Ecto neural progenitor cell (in vitro differentiated cells): ENCODE measurements around the gene LAMC1.

ENCODE experiments used
- DNase-seq: peaks from one replicate; pipeline ENCODE4 v3.0.0-alpha.2; 2018; ENCODE audit warnings: low spot score

Gene LAMC1

DNA sequence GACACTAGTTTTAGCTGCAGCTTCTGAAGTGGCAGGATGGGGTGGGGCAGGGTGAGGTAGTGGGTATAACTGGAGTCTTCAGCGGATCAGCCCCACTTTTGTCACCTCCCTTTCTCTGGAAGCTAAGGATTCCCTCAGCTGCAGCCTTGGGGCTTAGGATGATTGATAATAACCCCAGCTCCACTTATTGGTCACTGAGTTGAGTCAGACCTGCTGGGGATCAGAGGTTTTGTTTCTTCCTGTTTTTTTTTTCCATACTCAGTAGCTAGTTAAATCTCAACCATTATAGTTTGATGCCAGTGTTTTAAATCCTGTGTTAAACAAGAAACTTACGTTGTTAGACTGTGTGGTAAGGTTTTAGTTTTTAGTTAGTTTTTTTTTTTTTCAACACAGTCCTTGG lies 57.2 kb downstream of the LAMC1 start:
- no peak for DNase-seq

GRCh38 chr1:183081402-183082120 lies 58.3 kb downstream of the LAMC1 start:
- DNase-seq = no peak

GRCh38 chr1:183082650-183083049 lies 59.4 kb downstream of the LAMC1 start:
- no peak for DNase-seq

GRCh38 chr1:183087001-183087400 lies 63.8 kb downstream of the LAMC1 start:
- DNase-seq = no peak

GRCh38 chr1:183089025-183089639 lies 65.9 kb downstream of the LAMC1 start:
- DNase-seq = no peak

GRCh38 chr1:183090391-183091006 lies 67.3 kb downstream of the LAMC1 start:
- DNase-seq = no peak

DNA sequence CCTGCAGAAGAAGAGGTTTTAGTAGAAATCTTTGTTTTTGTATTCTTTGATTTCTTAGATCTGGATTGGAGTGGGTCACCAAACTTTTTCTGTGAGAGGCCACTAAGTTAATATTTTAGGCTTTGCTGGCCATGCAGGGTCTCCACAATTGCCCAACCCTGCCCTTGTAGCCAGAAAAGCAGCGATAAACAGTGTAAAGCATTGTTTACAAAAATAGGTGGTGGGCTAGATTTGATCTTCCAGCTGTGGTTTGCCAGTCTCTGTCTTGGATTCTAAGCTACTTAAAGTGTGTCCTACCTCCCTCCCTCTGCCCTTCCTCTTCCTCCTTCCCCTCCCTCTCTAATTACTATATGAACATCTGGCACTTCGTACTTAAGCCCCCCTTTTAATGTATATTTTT lies 68.0 kb downstream of the LAMC1 start:
- DNase-seq = no peak

- DNase-seq = no peak
Measured at GRCh38 chr1:183092350-183092749, 69.1 kb downstream of the LAMC1 start.

DNA sequence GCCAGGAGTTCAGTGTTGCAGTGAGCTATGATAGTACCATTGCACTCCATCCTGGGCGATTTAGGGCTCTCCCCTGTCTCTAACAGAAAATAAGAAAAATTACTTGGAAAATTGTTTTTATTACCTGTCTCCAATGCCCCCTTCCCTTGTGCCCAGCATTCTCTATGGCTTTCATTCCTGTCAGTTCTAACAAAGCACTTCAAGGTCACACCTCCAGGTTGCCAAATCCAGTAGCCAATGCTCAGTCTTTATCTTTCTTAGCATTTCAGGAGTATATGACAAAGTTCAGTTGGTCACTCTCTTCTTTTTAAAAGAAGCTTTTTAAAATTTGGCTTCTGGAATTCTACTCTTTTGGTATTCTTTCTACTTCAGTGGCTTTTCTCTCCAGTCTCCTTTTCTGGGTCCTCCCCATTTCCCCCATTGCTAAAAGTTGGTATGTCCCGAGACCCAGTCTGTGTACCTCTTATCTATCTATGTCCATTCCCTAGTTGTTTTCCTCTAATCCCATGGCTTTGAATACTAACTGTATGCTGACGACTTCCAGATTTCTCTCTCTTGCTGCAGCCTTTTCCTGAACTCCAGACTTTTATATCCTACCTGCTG lies 69.9 kb downstream of the LAMC1 start:
- DNase-seq = no peak

- DNase-seq = no peak
Measured at GRCh38 chr1:183093786-183094298, 70.6 kb downstream of the LAMC1 start.

GRCh38 chr1:183094351-183094750 lies 71.1 kb downstream of the LAMC1 start:
- DNase-seq = no peak

DNA sequence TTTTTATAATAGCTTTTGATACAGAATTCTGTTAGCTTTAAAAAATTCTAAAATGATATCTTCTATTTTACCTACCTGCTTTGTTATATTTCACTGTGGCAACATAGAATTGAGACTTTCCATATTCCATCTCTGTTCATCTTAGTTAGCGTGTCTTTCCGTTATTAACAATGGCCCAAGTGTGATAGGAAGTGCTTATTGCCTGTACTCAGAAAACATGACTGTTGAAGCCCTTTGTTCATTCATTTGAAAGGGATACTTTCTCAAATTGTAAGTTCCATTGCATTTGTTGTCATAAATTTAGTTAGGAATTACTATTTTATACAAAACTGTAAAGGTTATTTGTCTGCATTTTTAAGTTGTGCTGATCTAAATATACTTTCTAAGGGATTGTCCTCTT lies 73.1 kb downstream of the LAMC1 start:
- no peak for DNase-seq

DNA sequence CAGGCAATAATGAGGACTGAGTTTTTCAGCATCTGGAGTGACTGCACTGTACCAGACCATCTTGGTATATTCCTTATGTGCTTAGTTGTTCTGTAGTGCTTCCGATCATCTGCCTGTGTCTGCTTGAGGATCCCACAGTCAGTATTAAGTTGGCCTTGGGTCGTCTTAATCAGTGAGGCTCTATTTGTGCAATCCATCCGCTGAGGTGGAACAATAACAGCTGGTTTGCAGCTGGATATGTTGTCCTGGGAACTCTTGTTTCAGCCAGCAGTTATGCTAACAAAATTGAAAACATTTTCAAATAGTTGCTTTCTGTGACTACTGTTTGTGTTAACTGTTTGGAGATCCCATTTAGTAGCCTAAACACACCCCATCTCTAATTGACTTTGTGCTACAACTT lies 73.7 kb downstream of the LAMC1 start:
- DNase-seq = no peak

DNA sequence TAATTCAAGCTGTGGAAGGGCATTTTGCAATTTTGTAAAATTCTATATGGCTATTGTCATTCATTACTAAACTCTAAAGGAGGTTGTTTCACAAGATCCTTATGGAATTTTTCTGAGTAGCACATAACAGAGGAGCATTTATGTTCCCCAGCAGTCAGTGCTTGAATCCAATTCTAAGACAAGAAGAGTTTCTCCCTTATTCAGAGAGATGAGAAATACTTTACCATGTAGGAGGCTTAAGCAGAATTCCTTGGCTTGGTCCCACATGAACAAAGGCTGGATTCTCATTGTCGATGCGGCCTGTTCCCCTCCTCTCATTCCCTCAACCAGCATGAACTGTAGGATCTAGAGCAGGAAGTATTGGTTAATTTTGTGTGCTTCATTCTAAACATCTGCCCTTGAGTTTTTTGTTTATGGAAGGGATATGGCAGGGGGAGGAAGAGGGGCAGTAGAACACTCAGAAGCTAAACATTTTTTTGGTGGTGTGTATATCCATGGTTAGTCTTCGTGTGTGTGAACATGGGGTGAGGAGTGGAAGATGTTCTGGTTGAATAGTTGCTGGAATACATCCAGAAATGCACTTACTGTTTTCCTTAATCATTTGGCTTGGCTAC lies 74.3 kb downstream of the LAMC1 start:
- no peak for DNase-seq

- DNase-seq = no peak
Measured at GRCh38 chr1:183098317-183098716, 75.1 kb downstream of the LAMC1 start.

DNA sequence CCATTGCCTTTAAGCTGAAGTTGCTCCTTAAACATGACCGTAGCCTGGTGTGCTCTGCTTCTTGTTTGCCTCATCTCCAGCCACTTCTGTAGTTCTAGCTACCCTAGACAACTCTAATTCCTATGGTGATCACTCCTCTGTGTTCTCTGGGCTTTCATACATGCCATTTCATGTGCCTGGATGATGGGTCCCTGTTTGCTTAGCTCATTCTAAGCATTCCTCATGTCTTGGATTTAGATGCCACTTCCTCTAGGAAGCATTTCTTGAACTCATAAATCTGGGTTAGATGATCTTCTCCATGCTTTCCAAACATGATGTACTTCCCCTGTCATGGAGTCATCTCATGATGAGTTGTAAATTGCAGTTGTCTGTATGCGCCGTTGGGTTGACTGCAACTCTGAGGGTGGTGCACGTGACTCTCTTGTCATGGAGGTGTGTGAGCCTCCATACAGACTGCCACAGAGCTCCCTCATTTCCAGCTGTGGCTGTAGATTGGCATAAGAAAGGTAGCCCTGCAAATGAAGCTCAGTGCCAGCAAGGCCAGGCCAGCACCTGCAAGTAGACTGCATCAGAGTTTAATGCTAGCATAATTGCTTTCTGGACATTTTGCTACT lies 77.2 kb downstream of the LAMC1 start:
- DNase-seq = no peak

DNA sequence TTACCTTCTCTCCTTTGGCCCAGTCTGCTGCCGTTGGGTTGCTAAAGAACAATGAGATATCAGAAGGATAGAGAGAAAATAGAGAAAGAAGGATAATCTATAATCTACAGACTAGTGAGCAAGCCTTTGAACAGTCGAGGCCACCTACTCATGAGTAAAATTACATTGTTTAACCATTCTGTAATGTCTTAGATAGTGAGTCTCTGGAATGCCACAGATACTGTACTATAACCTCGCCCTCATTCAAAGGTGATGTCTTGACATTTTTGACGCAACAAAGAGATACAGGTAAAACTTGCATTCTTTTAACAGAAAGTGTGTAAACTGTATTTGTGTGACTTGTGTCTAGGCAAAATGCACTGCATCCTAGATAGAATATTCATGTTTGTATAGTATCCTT lies 77.9 kb downstream of the LAMC1 start:
- no peak for DNase-seq

DNA sequence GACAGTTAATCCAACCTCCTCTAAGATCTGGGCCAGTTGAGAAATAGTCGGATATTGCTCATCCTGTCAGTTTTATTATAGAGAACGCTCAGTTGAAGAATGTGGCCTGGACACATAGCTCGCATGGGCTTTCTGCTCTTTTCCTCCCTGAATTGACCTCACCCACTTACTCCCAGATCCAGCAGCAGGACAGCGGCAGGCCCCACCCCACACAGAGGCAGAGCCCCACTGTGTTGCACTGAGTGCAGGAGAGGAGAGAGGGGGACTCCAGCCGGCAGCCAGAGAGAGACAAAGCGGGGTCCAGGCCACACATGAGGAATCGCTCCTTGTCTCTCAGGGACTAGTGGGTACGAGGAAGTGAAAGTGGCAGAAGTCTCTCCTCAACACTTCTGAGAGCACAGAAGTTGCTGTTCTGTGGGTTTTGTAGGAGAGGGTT lies 78.6 kb downstream of the LAMC1 start:
- peak; percentile 49 for DNase-seq

DNA sequence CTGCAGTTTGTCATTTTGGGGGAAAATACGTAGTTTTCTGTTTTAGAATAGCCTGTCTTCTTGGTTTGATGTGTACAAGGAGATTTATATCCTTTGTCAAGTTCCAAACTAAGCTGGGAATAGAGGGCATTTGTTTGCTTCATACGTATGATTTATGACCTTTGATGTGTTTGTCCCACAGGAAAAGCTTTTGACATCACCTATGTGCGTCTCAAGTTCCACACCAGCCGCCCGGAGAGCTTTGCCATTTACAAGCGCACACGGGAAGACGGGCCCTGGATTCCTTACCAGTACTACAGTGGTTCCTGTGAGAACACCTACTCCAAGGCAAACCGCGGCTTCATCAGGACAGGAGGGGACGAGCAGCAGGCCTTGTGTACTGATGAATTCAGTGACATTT lies 79.9 kb downstream of the LAMC1 start:
- no peak for DNase-seq

GRCh38 chr1:183103577-183103976 lies 80.4 kb downstream of the LAMC1 start:
- DNase-seq = no peak

DNA sequence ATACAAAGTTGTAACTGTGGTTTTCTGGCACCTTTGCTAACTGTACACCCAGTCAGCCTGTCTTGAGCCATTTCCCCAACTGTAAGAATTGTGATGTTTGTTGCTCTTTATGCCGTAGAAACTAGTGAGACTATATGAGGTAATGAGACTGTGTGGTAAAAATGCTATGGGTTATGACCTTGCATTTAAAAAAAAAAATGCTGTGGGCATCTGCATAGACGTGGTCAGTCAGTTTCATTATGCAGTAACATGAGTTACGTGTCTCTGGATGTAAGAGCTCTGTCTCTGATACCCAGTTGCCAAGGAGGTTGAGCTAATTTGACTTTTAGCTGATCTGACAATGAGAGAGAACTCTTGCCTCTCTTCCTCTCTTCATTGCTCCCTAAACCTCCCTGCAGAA lies 82.2 kb downstream of the LAMC1 start:
- no peak for DNase-seq

GRCh38 chr1:183106166-183106565 lies 82.9 kb downstream of the LAMC1 start:
- no peak for DNase-seq
